K562 (cell line): Measurements from ENCODE around the gene ZNF322. TPM values are rescaled to one million over a fixed set of nuclear protein-coding genes. Genes with fewer than 3 reads are reported as not detected.

Experiments used
- CEBPG ChIP-seq, 3 experiments: fragments of 200-800 bp in 1 of 3; sonication (Bioruptor generic) in 1 of 3; sonication (generic) in 1 of 3; formaldehyde crosslinking in 1 of 3; IDR thresholded peaks in 2 of 3; conservative IDR thresholded peaks in 1 of 3; 2 replicates each; pipeline versions ENCODE4 v1.6.1 to v1.8.0; 2016 to 2022; ENCODE audit warnings: missing compliant biosample characterization in 2 of 3, missing genetic modification characterization in 2 of 3, mild to moderate bottlenecking in 1 of 3, missing genetic modification reagents in 1 of 3
- CREBBP ChIP-seq: IDR thresholded peaks from one replicate; pipeline ENCODE4 v1.6.1; 2012; ENCODE audit warnings: low read depth, mild to moderate bottlenecking, control low read depth, inconsistent platforms, low read length
- FOXK1 ChIP-seq: sonication (generic); formaldehyde crosslinking; IDR thresholded peaks from 2 replicates; pipeline ENCODE4 v1.8.0; 2022; ENCODE audit warnings: missing genetic modification reagents, mild to moderate bottlenecking, borderline replicate concordance
- GABPA ChIP-seq: fragments of 200-800 bp; sonication (Bioruptor generic); conservative IDR thresholded peaks from 2 replicates; pipeline ENCODE4 v1.6.1; 2016; ENCODE audit warnings: low read depth, missing genetic modification characterization, missing compliant biosample characterization
- MCM2 ChIP-seq: fragments of 450-650 bp; IDR thresholded peaks from 2 replicates; pipeline ENCODE4 v1.6.1; 2017; ENCODE audit warnings: low read depth, mild to moderate bottlenecking
- PHTF2 ChIP-seq: fragments of 250-450 bp; sonication (Bioruptor Pico); IDR thresholded peaks from 2 replicates; pipeline ENCODE4 v1.5.0; 2021; ENCODE audit warnings: mild to moderate bottlenecking
- RBFOX2 ChIP-seq: fragments of 200-400 bp; formaldehyde crosslinking; IDR thresholded peaks from 2 replicates; pipeline ENCODE4 v1.6.1; 2017; ENCODE audit warnings: low read depth, mild to moderate bottlenecking, low read length, moderate library complexity
- RCOR1 ChIP-seq, 2 experiments: IDR thresholded peaks; 2 replicates each; pipeline ENCODE4 v1.6.1; 2012; ENCODE audit warnings: low read depth in 2 of 2, low read length in 2 of 2, borderline replicate concordance in 1 of 2, improper control_type of control experiment in 1 of 2
- SAFB ChIP-seq: fragments of 200-400 bp; formaldehyde crosslinking; IDR thresholded peaks from 2 replicates; pipeline ENCODE4 v1.6.1; 2017; ENCODE audit warnings: low read depth, low read length, borderline replicate concordance
- SLC30A9 ChIP-seq: fragments of 250-450 bp; sonication (Bioruptor Pico); IDR thresholded peaks from 2 replicates; pipeline ENCODE4 v1.8.0; 2022; ENCODE audit warnings: mild to moderate bottlenecking, moderate library complexity
- polyA plus RNA-seq, 8 experiments: library from polyadenylated mRNA; depleted of rRNA in 4 of 8; stranded (reverse) in 5 of 8; unstranded in 3 of 8; fragments of >200 nt; fragmentation: Nextera tagmentation in 2 of 8; fragmentation: Illumina TruSeq in 1 of 8; extraction: Ambion mirVana in 2 of 8; extraction: Trizol in 1 of 8; gene quantifications; 2 replicates each; pipeline versions ENCODE4 v1.2.1 to v1.2.3, GENCODE V29; 2011 to 2014; ENCODE audit warnings: inconsistent platforms in 1 of 8, missing spikeins in 1 of 8
- total RNA-seq, 7 experiments: library from RNA; depleted of rRNA in 6 of 7; stranded (reverse); fragments of >200 nt in 6 of 7; fragmentation: Illumina TruSeq in 2 of 7; extraction: Trizol in 2 of 7; gene quantifications; 2 replicates each; pipeline versions ENCODE4 v1.2.1 to v1.2.3, GENCODE V29; 2011 to 2021; ENCODE audit warnings: low replicate concordance in 1 of 7
- TF ChIP-seq, protein P1 (sequence below): fragments of 250-450 bp; sonication (Bioruptor Pico); IDR thresholded peaks from 2 replicates; pipeline ENCODE4 v1.5.0; 2021
- TF ChIP-seq, protein P2 (sequence below): sonication (generic); formaldehyde crosslinking; IDR thresholded peaks from 2 replicates; pipeline ENCODE4 v1.8.1; 2023; ENCODE audit warnings: mild to moderate bottlenecking, missing genetic modification reagents
- TF ChIP-seq, protein P3 (sequence below): fragments of 450-650 bp; IDR thresholded peaks from 2 replicates; pipeline ENCODE4 v1.7.0; 2016; ENCODE audit warnings: borderline replicate concordance
- TF ChIP-seq, protein P4 (sequence below): sonication (generic); formaldehyde crosslinking; IDR thresholded peaks from 2 replicates; pipeline ENCODE4 v1.9.0; 2022; ENCODE audit warnings: mild to moderate bottlenecking, missing genetic modification reagents
- TF ChIP-seq, protein P5 (sequence below): fragments of 450-650 bp; formaldehyde crosslinking; IDR thresholded peaks from 2 replicates; pipeline ENCODE4 v1.4.0; 2022; ENCODE audit warnings: missing genetic modification characterization
- TF ChIP-seq, protein P6 (sequence below): sonication (generic); formaldehyde crosslinking; IDR thresholded peaks from 2 replicates; pipeline ENCODE4 v1.8.0; 2023; ENCODE audit warnings: mild to moderate bottlenecking, missing genetic modification reagents
- TF ChIP-seq, protein P7 (sequence below): sonication (generic); formaldehyde crosslinking; IDR thresholded peaks from 2 replicates; pipeline ENCODE4 v1.8.1; 2023; ENCODE audit warnings: mild to moderate bottlenecking, missing genetic modification reagents

ZNF322 gene
- total and polyA plus RNA-seq, 9 of the 15 experiments (the other 6 are each of a cell fraction or from before 2014, with no cell fraction given): 4.7 to 31.2 (median 18.7) TPM

DNA sequence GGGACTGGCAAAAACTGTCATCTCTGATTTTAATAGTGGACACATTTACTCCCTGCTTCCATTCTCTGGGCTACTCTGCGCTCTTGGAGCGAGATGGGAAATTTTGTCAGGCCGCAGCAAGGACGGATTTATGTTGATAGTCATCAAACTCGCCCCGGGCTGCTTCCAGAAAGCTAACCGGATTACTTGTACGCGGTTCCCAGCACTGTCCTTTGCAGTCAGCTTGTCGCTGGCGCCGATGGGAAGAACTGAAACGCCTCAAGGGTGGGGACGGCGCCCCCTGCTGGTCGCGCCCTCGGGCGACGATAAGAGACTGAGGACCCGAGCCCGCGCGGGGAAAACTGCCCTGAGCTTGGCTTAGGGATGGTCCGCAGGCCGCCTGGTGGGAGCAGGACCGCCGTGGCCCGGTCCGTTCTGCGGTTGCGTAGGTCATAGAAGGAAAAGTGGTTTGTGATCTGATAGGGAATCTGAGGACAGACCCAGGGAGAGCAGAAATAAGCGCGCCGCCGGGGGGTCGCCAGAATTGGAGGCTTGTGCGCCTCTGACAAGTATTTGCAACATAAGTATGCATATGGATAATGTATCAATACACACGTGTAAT lies 63.8 kb downstream of the ZNF322 start (continued):
- no peak for TF ChIP-seq PHTF2
- TF ChIP-seq, protein P1, sequence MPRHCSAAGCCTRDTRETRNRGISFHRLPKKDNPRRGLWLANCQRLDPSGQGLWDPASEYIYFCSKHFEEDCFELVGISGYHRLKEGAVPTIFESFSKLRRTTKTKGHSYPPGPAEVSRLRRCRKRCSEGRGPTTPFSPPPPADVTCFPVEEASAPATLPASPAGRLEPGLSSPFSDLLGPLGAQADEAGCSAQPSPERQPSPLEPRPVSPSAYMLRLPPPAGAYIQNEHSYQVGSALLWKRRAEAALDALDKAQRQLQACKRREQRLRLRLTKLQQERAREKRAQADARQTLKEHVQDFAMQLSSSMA (CRISPR knock-in tag): no peak
- peak; percentile 66 to 93; a peak in 3 of 4 replicates for TF ChIP-seq RCOR1 (IDR thresholded peaks at IDR 0.05; ENCODE audit: borderline replicate concordance in 1 of 2, low read depth in 2 of 2, low read length in 2 of 2)
- TF ChIP-seq, protein P2, sequence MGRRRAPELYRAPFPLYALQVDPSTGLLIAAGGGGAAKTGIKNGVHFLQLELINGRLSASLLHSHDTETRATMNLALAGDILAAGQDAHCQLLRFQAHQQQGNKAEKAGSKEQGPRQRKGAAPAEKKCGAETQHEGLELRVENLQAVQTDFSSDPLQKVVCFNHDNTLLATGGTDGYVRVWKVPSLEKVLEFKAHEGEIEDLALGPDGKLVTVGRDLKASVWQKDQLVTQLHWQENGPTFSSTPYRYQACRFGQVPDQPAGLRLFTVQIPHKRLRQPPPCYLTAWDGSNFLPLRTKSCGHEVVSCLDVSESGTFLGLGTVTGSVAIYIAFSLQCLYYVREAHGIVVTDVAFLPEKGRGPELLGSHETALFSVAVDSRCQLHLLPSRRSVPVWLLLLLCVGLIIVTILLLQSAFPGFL: no peak; the same call in 1 of the 2 replicates
- TF ChIP-seq FOXK1 (CRISPR knock-in tag): peak; percentile 54; the same call in 1 of the 2 replicates
- TF ChIP-seq MCM2: no peak
- TF ChIP-seq, protein P3, sequence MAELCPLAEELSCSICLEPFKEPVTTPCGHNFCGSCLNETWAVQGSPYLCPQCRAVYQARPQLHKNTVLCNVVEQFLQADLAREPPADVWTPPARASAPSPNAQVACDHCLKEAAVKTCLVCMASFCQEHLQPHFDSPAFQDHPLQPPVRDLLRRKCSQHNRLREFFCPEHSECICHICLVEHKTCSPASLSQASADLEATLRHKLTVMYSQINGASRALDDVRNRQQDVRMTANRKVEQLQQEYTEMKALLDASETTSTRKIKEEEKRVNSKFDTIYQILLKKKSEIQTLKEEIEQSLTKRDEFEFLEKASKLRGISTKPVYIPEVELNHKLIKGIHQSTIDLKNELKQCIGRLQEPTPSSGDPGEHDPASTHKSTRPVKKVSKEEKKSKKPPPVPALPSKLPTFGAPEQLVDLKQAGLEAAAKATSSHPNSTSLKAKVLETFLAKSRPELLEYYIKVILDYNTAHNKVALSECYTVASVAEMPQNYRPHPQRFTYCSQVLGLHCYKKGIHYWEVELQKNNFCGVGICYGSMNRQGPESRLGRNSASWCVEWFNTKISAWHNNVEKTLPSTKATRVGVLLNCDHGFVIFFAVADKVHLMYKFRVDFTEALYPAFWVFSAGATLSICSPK: no peak
- TF ChIP-seq, protein P4, sequence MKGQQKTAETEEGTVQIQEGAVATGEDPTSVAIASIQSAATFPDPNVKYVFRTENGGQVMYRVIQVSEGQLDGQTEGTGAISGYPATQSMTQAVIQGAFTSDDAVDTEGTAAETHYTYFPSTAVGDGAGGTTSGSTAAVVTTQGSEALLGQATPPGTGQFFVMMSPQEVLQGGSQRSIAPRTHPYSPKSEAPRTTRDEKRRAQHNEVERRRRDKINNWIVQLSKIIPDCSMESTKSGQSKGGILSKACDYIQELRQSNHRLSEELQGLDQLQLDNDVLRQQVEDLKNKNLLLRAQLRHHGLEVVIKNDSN (CRISPR knock-in tag): no peak
- peak; percentile 19; the same call in 1 of the 2 replicates for TF ChIP-seq SAFB
- no peak for TF ChIP-seq CREBBP
- TF ChIP-seq, protein P5, sequence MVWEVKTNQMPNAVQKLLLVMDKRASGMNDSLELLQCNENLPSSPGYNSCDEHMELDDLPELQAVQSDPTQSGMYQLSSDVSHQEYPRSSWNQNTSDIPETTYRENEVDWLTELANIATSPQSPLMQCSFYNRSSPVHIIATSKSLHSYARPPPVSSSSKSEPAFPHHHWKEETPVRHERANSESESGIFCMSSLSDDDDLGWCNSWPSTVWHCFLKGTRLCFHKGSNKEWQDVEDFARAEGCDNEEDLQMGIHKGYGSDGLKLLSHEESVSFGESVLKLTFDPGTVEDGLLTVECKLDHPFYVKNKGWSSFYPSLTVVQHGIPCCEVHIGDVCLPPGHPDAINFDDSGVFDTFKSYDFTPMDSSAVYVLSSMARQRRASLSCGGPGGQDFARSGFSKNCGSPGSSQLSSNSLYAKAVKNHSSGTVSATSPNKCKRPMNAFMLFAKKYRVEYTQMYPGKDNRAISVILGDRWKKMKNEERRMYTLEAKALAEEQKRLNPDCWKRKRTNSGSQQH (CRISPR knock-in tag): no peak
- TF ChIP-seq, protein P6, sequence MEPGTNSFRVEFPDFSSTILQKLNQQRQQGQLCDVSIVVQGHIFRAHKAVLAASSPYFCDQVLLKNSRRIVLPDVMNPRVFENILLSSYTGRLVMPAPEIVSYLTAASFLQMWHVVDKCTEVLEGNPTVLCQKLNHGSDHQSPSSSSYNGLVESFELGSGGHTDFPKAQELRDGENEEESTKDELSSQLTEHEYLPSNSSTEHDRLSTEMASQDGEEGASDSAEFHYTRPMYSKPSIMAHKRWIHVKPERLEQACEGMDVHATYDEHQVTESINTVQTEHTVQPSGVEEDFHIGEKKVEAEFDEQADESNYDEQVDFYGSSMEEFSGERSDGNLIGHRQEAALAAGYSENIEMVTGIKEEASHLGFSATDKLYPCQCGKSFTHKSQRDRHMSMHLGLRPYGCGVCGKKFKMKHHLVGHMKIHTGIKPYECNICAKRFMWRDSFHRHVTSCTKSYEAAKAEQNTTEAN (CRISPR knock-in tag): no peak
- TF ChIP-seq SLC30A9: no peak
- TF ChIP-seq, protein P7, sequence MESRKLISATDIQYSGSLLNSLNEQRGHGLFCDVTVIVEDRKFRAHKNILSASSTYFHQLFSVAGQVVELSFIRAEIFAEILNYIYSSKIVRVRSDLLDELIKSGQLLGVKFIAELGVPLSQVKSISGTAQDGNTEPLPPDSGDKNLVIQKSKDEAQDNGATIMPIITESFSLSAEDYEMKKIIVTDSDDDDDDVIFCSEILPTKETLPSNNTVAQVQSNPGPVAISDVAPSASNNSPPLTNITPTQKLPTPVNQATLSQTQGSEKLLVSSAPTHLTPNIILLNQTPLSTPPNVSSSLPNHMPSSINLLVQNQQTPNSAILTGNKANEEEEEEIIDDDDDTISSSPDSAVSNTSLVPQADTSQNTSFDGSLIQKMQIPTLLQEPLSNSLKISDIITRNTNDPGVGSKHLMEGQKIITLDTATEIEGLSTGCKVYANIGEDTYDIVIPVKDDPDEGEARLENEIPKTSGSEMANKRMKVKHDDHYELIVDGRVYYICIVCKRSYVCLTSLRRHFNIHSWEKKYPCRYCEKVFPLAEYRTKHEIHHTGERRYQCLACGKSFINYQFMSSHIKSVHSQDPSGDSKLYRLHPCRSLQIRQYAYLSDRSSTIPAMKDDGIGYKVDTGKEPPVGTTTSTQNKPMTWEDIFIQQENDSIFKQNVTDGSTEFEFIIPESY (CRISPR knock-in tag): peak; percentile 94
- no peak for TF ChIP-seq CEBPG (CRISPR knock-in tag; IDR thresholded peaks at IDR 0.05)
- TF ChIP-seq CEBPG (tag; conservative IDR thresholded peaks at IDR 0.05 in 1 of 2, IDR thresholded peaks at IDR 0.05 in 1 of 2): no peak
- TF ChIP-seq GABPA (tag): no peak
- TF ChIP-seq RBFOX2: peak; percentile 76
